ENCODE results near the gene L3MBTL2.
A peak's percentile ranks its signal among the peaks of the same experiment; 100 is the strongest.

L3MBTL2 gene

GRCh38 chr22:41215409-41215808, 10.3 kb downstream of the L3MBTL2 start:
- no peak for DNase-seq

GRCh38 chr22:41215926-41216325, 10.8 kb downstream of the L3MBTL2 start:
- DNase-seq: no peak

- DNase-seq: no peak
Measured at GRCh38 chr22:41216984-41217383, 11.9 kb downstream of the L3MBTL2 start.

- DNase-seq: no peak
Measured at GRCh38 chr22:41217553-41218157, 12.5 kb downstream of the L3MBTL2 start.

DNA sequence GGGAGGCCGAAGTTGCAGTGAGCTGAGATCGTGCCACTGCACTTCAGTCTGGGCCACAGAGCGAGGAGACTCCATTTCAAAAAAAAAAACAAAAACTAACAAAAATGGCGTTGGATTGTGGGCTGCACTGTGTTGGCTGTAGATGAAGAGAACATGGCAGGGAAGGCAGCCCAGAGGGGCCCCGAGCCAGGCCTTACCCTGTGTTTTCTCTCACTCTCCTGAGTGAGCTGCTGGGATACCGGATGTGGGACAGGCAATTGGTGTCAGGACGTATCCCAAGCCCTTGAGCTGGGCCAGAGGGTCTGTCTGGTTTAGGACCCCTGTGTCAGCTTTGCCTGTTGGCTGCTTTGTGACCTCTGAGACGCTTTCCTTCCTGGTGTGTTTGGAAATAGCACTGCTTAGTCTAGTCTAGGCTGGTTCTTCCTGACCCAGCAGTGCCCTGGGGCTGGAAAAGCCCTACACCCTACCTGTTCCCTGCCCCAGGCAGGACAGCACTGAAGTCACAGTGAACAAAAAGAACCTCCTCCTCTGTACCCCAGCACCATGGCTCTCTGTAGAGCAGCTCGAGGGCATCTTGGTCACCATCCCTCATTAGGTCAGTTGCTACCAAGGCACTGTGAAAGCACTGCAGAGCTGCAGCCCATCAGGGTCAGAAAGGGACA, 17.9 kb downstream of the L3MBTL2 start:
- DNase-seq: no peak

- DNase-seq: no peak
Measured at GRCh38 chr22:41223535-41223934, 18.4 kb downstream of the L3MBTL2 start.

DNA sequence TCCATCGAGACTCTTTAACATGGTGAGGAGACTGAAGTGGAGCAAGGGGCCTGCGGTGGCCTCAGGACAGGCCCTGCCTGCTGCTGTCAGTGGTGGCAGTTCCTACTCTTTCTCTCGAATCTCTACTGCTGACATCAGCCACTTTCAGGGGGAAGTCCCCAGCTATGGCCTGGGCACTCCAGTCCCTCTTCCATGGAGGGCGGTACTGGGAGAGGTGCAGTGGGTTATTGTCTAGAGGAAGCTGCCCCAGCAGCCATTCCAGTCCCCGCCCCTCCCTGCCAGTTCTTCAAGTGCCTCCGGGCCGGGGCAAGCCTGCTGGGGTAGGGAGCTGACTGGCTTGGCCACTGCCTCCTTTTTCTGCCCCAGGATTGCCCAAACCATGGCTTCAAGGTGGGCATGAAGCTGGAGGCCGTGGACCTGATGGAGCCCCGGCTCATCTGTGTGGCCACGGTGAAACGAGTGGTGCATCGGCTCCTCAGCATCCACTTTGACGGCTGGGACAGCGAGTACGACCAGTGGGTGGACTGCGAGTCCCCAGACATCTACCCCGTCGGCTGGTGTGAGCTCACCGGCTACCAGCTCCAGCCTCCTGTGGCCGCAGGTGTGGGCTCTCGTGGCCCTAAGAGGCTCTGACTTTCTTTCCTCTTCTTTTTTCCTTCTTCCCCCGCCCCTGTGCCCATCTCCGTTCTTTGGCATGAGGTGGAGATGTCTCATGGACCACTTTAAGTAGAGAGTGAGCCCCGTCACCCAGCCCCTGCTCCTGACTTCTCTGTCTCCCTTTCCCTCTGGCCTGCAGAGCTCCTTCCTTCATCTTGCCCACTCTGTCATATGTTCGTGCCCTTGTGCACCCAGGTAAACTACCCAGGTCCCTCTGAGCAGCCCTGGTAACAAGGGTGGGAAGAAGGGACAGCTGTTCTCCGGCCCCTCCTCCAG, 21.9 kb downstream of the L3MBTL2 start:
- DNase-seq: no peak

DNA sequence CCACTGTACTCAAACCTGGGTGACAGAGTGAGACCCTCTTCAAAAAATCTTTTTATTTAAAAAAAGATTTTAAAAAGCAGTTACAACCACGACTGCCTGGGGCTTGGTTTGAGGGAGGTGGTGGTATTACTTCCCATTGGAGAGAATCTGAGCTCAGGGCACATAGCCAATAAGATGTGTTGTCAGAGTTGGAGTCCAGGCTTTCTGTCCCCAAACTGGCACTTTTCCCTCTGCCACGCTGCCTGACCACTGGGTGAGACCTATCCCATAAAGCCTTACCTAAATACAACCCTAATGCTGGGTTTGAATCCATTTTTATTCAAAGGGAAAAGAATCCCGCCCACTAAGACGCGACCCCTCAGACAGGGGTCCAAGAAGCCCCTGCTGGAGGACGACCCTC, 24.1 kb downstream of the L3MBTL2 start:
- no peak for DNase-seq

- no peak for DNase-seq
Measured at GRCh38 chr22:41229730-41230400, 24.8 kb downstream of the L3MBTL2 start.

DNA sequence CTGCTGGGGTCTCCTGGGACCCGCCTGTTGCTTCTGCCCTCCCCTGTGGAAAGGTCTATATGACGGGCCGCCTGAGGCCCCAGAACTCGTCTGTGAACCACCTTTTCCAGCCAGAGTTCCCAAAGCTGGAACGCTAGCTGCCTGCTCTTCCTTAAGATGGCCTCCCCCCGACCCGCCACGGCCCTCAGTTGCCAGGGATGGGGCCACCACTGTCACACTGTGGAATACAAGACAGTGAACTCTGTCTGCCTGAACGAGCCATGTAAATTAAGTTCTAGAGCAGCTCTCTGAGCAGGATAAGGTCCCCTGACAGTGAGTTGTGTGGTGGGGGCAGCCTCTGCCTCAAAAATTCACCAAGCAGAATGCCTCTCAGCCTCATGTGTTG, 25.3 kb downstream of the L3MBTL2 start:
- no peak for DNase-seq

DNA sequence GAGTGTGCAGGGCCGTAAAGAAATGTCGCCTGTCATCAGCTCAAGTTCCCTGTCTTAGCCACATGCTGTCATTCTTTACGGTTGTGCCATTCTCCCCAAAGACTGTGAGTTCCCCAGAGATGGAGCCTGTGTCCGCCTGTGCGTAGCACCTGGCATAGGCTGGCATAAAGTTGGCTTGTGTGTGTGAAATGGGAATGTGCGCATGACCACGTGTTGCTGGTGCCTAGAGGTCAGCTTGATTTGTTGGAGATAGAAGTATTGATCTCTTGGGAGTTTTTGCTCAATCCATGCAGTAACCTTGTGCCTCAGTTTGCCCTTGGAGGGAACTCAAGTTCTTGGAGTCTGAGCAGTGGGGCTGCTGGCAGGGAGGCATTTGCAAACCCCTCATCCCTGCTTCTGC, 26.3 kb downstream of the L3MBTL2 start:
- no peak for DNase-seq

GRCh38 chr22:41234815-41235695, 29.9 kb downstream of the L3MBTL2 start:
- DNase-seq: no peak

DNA sequence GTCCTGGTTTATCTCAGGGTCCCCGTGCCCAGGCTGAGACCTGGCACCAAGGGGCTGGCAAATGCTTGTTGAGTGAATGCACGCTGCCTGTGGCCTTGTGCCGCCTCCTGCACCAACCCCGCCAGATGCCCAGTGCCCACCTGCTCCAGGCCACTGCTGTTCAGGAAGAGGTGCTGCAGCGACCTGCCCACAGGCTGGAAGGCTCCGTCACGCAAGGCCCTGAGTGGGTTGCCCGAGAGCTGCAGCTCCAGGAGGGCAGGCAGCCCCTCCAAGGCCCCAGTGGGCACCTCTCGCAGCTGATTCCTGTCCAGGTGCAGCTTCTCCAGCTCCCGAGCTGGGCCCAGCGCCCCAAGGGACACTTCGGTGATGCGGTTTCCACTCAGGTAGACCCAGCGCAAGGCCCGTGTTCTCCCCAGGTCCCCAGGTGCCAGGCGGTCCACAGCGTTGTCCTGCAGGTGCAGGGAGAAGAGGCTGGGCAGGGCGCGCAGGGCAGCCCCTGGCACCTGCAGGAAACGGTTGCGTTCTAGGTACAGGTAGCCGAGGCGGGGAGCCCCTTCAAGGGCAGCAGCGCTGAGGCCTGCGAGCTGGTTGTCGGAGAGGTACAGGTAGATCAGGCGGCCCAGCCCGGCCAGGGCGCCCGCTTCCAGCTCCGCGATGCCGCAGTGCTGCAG, 32.1 kb downstream of the L3MBTL2 start:
- no peak for DNase-seq

DNA sequence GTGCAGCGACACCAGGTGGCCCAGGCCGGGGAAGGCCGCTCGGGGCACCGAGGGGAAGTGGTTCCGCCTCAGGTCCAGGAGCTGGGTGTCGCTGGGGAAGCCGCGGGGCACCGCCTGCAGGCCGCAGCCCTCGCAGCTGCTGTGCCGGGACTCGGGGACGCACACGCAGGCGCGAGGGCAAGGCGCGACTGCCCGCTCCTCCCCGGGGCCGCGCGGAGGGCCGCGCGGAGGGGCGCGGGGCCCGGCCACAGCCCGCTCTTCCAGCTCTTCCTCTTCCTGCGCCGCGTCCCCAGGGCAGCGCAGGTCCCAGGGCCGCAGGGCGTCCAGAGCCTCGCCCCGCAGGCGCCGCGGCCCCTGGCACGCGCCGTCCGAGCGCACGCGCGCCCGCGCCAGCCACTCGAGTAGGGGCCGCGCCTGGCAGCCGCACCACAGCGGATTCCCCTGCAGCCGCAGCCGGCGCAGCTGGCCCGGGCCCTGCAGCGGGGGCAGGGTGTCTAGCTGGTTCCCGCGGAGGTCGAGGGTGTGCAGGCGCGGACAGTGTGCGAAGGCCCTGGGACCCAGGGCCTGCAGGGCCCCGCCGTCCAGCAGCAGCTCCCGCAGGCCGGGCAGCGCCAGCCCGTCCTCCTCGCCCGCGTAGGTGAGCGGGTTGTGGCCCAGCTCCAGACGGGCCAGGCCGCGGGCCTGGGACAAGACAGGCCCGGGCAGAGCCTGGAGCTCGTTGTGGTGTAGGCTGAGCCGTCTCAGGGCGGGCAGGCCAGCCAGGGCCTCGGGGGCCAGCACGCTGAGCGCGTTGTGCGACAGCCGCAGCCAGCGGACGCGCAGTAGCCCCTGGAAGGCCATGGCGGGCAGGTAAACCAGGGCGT, 32.8 kb downstream of the L3MBTL2 start:
- DNase-seq: peak; percentile 75

GRCh38 chr22:41238570-41239442, 33.7 kb downstream of the L3MBTL2 start:
- no peak for DNase-seq

- no peak for DNase-seq
Measured at GRCh38 chr22:41239443-41240128, 34.5 kb downstream of the L3MBTL2 start.

DNA sequence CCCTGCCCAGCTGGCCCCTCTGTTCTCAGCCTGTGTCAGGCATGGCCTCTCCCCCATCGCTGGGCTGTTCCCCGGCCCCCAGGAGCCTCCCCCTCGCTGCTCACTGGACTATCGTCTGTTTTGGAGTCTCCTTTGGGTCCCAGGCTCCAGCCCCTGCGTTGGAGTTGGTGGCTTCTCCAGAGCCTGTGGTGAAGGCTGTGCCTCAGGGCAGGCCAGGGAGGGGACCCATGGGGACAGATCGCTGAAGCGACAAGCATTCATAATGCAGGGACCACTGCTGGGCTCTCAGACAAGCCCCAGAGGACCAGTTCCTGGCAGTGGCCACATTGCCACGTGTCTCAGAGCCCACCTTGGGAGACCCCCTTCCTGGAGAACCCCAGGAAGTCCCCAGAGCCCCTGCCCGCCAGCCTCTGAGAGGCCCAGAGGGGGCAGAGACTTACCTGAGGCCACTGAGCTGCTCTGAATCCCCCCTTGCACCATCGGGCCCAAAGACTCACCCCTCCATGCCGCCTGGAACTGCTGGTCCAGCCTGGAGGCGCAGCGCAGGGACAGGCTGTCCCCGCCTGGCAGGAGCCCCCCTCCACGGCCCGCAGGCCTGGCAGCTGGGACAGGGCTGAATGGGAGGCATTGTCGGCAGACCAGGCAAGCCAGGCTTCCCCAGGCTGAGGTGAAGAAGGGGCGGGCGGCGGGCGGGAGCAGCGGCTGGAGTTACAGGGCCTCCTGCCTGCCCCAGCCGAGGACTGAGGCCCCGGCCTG, 35.4 kb downstream of the L3MBTL2 start, which contains the start of gene CHADL:
Gene CHADL, minus strand, starts transcription at position 555 of the 756 bp plus-strand sequence. Its CDS starts 50 bp downstream, at position 505.
- DNase-seq: no peak

GRCh38 chr22:41241133-41241676, 36.1 kb downstream of the L3MBTL2 start:
- no peak for DNase-seq

All from effector CD4-positive, alpha-beta T cell (primary cell).